H1 (cell line): ENCODE measurements around the gene GRIK4. TPM values are rescaled to one million over a fixed set of nuclear protein-coding genes. Genes with fewer than 3 reads are reported as not detected.

Experiments
- CTCF ChIA-PET: fragments of 300-600 bp; sonication (Branson Sonifier 250); formaldehyde crosslinking; loops from one replicate; lab custom pipeline; 2021; ENCODE audit not compliant: partially characterized antibody; lab: Charles Lee
- POLR2A ChIA-PET: fragments of 300-600 bp; sonication (Branson Sonifier 250); formaldehyde crosslinking; loops from one replicate; lab custom pipeline; 2021; ENCODE audit warnings: inconsistent platforms; ENCODE audit not compliant: partially characterized antibody; lab: Charles Lee
- DNase-seq, 2 experiments: peaks; one replicate each; pipeline versions ENCODE4 v3.0.0 to v3.0.0-alpha.2; 2010 to 2022; ENCODE audit warnings: low spot score in 2 of 2, low read depth in 1 of 2, mixed read lengths in 1 of 2
- FAIRE-seq: peaks from 2 replicates; lab custom pipeline; 2011; peaks lifted over from hg19 to GRCh38; lab: Jason Lieb, UNC
- H2AFZ ChIP-seq: 2 replicates; pipeline ENCODE4 v1.8.1; 2012; ENCODE audit warnings: low read length, inconsistent platforms
- H2AK5ac ChIP-seq: 2 replicates; pipeline ENCODE4 v1.6.1; 2013; ENCODE audit warnings: low read depth, low read length
- H2BK120ac ChIP-seq: replicated peaks from 2 replicates; pipeline ENCODE3; 2013; ENCODE audit warnings: low read depth, low read length, inconsistent platforms
- H2BK12ac ChIP-seq: 2 replicates; pipeline ENCODE4 v1.6.1; 2013; ENCODE audit warnings: low read depth, low read length
- H2BK15ac ChIP-seq: 2 replicates; pipeline ENCODE4 v1.6.1; 2013; ENCODE audit warnings: low read length
- H2BK20ac ChIP-seq: 2 replicates; pipeline ENCODE4 v1.6.1; 2013; ENCODE audit warnings: low read length
- H2BK5ac ChIP-seq: 2 replicates; pipeline ENCODE4 v1.6.1; 2013; ENCODE audit warnings: low read depth, low read length
- H3K14ac ChIP-seq: 2 replicates; pipeline ENCODE4 v1.6.1; 2013; ENCODE audit warnings: inconsistent platforms; ENCODE audit not compliant: insufficient read length
- H3K18ac ChIP-seq: 2 replicates; pipeline ENCODE4 v1.6.1; 2013; ENCODE audit warnings: low read length; ENCODE audit errors: extremely low read depth
- H3K23ac ChIP-seq: 2 replicates; pipeline ENCODE4 v1.6.1; 2013; ENCODE audit warnings: inconsistent platforms; ENCODE audit not compliant: insufficient read length
- H3K23me2 ChIP-seq: 2 replicates; pipeline ENCODE4 v1.6.1; 2013; ENCODE audit warnings: low read depth, low read length
- H3K27ac ChIP-seq: 2 replicates; pipeline ENCODE4 v1.6.1; 2011; ENCODE audit warnings: low read depth, low read length, inconsistent platforms
- H3K27me3 ChIP-seq, 4 experiments: replicated peaks in 1 of 4; 1 replicate in 1 of 4; 2 replicates in 3 of 4; pipeline versions ENCODE4 v1.6.1 to v1.8.1; 2011 to 2013; ENCODE audit warnings: low read length in 3 of 4, mild to moderate bottlenecking in 3 of 4, inconsistent platforms in 2 of 4, mixed read lengths in 2 of 4, moderate library complexity in 1 of 4; ENCODE audit not compliant: control insufficient read depth in 3 of 4, insufficient read depth in 3 of 4; ENCODE audit errors: extremely low read depth in 1 of 4
- H3K36me3 ChIP-seq, 4 experiments: 2 replicates each; pipeline versions ENCODE4 v1.6.1 to v1.8.1; 2011 to 2013; ENCODE audit warnings: mild to moderate bottlenecking in 4 of 4, low read length in 3 of 4, moderate library complexity in 2 of 4, control low read depth in 1 of 4, inconsistent platforms in 1 of 4; ENCODE audit not compliant: insufficient read depth in 4 of 4, control insufficient read depth in 2 of 4
- H3K4ac ChIP-seq: replicated peaks from 2 replicates; pipeline ENCODE3; 2013; ENCODE audit warnings: low read length, low read depth, mixed read lengths, inconsistent platforms; ENCODE audit not compliant: insufficient read length
- H3K4me1 ChIP-seq, 4 experiments: replicated peaks in 1 of 4; 1 replicate in 1 of 4; 2 replicates in 3 of 4; pipeline versions ENCODE4 v1.6.1 to v1.8.1; 2011 to 2013; ENCODE audit warnings: low read length in 3 of 4, inconsistent platforms in 2 of 4, mixed read lengths in 1 of 4; ENCODE audit not compliant: insufficient read depth in 4 of 4, control insufficient read depth in 3 of 4
- H3K4me2 ChIP-seq, 2 experiments: 2 replicates each; pipeline versions ENCODE4 v1.6.1 to v1.8.1; 2011 to 2013; ENCODE audit warnings: low read depth in 2 of 2, low read length in 2 of 2, control low read depth in 1 of 2, inconsistent platforms in 1 of 2, mild to moderate bottlenecking in 1 of 2; ENCODE audit not compliant: insufficient read depth in 1 of 2
- H3K4me3 ChIP-seq, 4 experiments: fragments of 200-600, 300-600 bp in 1 of 4; sonication (generic), shearing (Covaris generic), sonication (Bioruptor Twin) in 1 of 4; 2 replicates each; pipeline versions ENCODE4 v1.5.1 to v1.8.1; 2011 to 2016; ENCODE audit warnings: low read length in 4 of 4, low read depth in 3 of 4, control low read depth in 2 of 4, inconsistent platforms in 2 of 4, mild to moderate bottlenecking in 2 of 4, mixed read lengths in 1 of 4, moderate library complexity in 1 of 4; ENCODE audit not compliant: insufficient read depth in 2 of 4; ENCODE audit errors: extremely low read depth in 1 of 4
- H3K56ac ChIP-seq: replicated peaks from 2 replicates; pipeline ENCODE3; 2013; ENCODE audit warnings: low read depth, mild to moderate bottlenecking, mixed read lengths, low read length, inconsistent platforms; ENCODE audit not compliant: insufficient read length
- H3K79me1 ChIP-seq: 2 replicates; pipeline ENCODE4 v1.6.1; 2013; ENCODE audit warnings: low read depth, low read length, control low read depth
- H3K79me2 ChIP-seq, 2 experiments: 2 replicates each; pipeline versions ENCODE4 v1.6.1 to v1.8.1; 2012 to 2013; ENCODE audit warnings: low read length in 2 of 2, mild to moderate bottlenecking in 2 of 2, inconsistent platforms in 1 of 2; ENCODE audit not compliant: insufficient read depth in 2 of 2, control insufficient read depth in 1 of 2
- H3K9ac ChIP-seq, 4 experiments: replicated peaks in 1 of 4; 1 replicate in 1 of 4; 2 replicates in 3 of 4; pipeline versions ENCODE4 v1.6.1 to v1.8.1; 2011 to 2013; ENCODE audit warnings: low read depth in 3 of 4, low read length in 3 of 4, control low read depth in 2 of 4, mild to moderate bottlenecking in 2 of 4, moderate library complexity in 2 of 4, inconsistent platforms in 1 of 4; ENCODE audit errors: extremely low read depth in 1 of 4
- H3K9me3 ChIP-seq, 2 experiments: 2 replicates each; pipeline versions ENCODE4 v1.6.1 to v1.8.1; 2012 to 2013; ENCODE audit warnings: mild to moderate bottlenecking in 2 of 2, moderate library complexity in 2 of 2, control low read depth in 1 of 2, inconsistent platforms in 1 of 2, low read depth in 1 of 2, low read length in 1 of 2, mixed read lengths in 1 of 2; ENCODE audit not compliant: insufficient read depth in 2 of 2
- H4K20me1 ChIP-seq, 2 experiments: replicated peaks in 1 of 2; 2 replicates each; pipeline versions ENCODE3 to v1.8.1; 2011 to 2013; ENCODE audit warnings: inconsistent platforms in 2 of 2, low read length in 2 of 2, mild to moderate bottlenecking in 1 of 2; ENCODE audit not compliant: insufficient read depth in 2 of 2, control insufficient read depth in 1 of 2
- H4K5ac ChIP-seq: 2 replicates; pipeline ENCODE4 v1.6.1; 2013; ENCODE audit warnings: low read length, low read depth, mixed read lengths, inconsistent platforms; ENCODE audit not compliant: insufficient read length
- H4K8ac ChIP-seq: 2 replicates; pipeline ENCODE4 v1.8.0; 2013; ENCODE audit warnings: mild to moderate bottlenecking, moderate library complexity, low read length, inconsistent platforms; ENCODE audit not compliant: insufficient read depth; ENCODE audit errors: extremely low read depth
- H4K91ac ChIP-seq: replicated peaks from 2 replicates; pipeline ENCODE3; 2013; ENCODE audit warnings: low read length, mixed read lengths, inconsistent platforms; ENCODE audit not compliant: insufficient read length
- BRCA1 ChIP-seq: IDR thresholded peaks from 2 replicates; pipeline ENCODE4 v1.6.1; 2012; ENCODE audit warnings: low read depth, low read length, improper control_type of control experiment
- CHD2 ChIP-seq: IDR thresholded peaks from 2 replicates; pipeline ENCODE4 v1.6.1; 2012; ENCODE audit warnings: low read length, improper control_type of control experiment
- CREB1 ChIP-seq: IDR thresholded peaks from 2 replicates; pipeline ENCODE4 v1.6.1; 2012; ENCODE audit warnings: inconsistent platforms
- EP300 ChIP-seq, 2 experiments: IDR thresholded peaks; 1 replicate in 1 of 2; 2 replicates in 1 of 2; pipeline ENCODE4 v1.6.1; 2011 to 2012; ENCODE audit warnings: low read depth in 2 of 2, low read length in 2 of 2, mild to moderate bottlenecking in 2 of 2, borderline replicate concordance in 1 of 2, inconsistent platforms in 1 of 2, moderate library complexity in 1 of 2
- KDM4A ChIP-seq: IDR thresholded peaks from one replicate; pipeline ENCODE4 v1.7.1; 2012; ENCODE audit warnings: low read depth, mild to moderate bottlenecking, moderate library complexity, low read length, inconsistent platforms; ENCODE audit not compliant: severe bottlenecking
- RFX5 ChIP-seq: IDR thresholded peaks from 2 replicates; pipeline ENCODE4 v1.6.1; 2011; ENCODE audit warnings: low read depth, low read length, improper control_type of control experiment, borderline replicate concordance
- SUZ12 ChIP-seq: fragments of 200-600 bp; sonication (generic); IDR thresholded peaks from 2 replicates; pipeline ENCODE4 v1.6.1; 2012; ENCODE audit warnings: mild to moderate bottlenecking, inconsistent platforms, low read length, moderate library complexity, mixed read lengths
- WGBS, 2 experiments: shearing (Covaris generic) in 1 of 2; methylation state at CpG; one replicate each; pipeline versions ENCODE4 v1.1.6 to v1.1.7; 2013 to 2015; ENCODE audit warnings: low lambda C conversion rate in 2 of 2, mixed read lengths in 2 of 2, inconsistent platforms in 1 of 2, low coverage in 1 of 2, missing lambda C conversion rate in 1 of 2; ENCODE audit not compliant: insufficient replicate concordance in 2 of 2, insufficient coverage in 1 of 2, insufficient read length in 1 of 2; ENCODE audit errors: extremely low coverage in 1 of 2, missing lambda C conversion rate in 1 of 2; 5-methylcytosine and 5-hydroxymethylcytosine counted together
- polyA plus RNA-seq, 7 experiments: library from polyadenylated mRNA; depleted of rRNA in 3 of 7; stranded (reverse) in 5 of 7; unstranded in 2 of 7; fragments of >200 nt in 5 of 7; fragments of 200-250 nt in 2 of 7; gene quantifications; 1 replicate in 5 of 7; 2 replicates in 1 of 7; 4 replicates in 1 of 7; pipeline versions ENCODE4 v1.2.1 to v1.2.3, GENCODE V29; 2011 to 2013; ENCODE audit warnings: missing spikeins in 2 of 7, mixed read lengths in 2 of 7
- total RNA-seq: library from RNA; stranded (reverse); fragmentation: NEBNext Ultra II Directional; extraction: Animal tissue kit (Norgen Biotek cat#: 25700); gene quantifications from 2 replicates; pipeline ENCODE4 v1.2.1, GENCODE V29; 2021
- TF ChIP-seq, protein P1 (sequence below): IDR thresholded peaks from 2 replicates; pipeline ENCODE4 v1.6.1; 2011; ENCODE audit warnings: low read depth, mild to moderate bottlenecking, low read length; ENCODE audit not compliant: insufficient read depth

GRIK4 gene
- total and polyA plus RNA-seq, 2 of the 8 experiments (the other 6 are each of a cell fraction or from before 2014, with no cell fraction given), result 1.2 to 2.9 TPM

DNA sequence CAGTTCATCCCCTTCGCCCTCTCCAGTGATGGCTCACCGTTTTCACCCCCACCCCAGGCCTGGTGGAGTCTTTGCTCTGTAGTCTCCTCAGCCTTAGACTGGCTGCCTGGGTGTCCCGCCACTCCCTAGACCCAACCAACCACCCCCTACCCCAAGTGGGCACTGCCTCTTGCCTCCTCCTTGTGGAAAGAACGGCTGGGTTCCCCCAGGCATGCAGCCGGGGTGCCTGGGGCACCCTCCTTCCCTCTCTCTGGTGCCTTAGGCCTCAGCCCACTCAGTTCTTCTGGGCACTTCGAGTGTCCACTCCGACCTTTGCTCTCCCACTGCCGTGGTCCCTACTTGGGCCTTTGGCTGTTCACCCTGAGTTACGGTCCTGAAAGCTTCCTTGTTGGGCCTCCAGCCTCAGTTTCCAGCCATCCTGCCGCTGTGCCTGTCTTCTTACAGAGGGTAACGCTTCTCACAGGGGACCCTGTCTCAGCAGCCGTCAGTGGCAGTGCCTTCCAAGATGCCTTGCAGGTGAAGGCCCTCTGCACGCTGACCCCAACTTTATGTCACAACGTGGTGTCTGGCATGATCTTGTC is 3.1 kb downstream of the GRIK4 start:
- ChIA-PET POLR2A (no interaction called here), CTCF (interaction anchor here (0.7 to 2.9 kb wide), 4 partner anchors 11 to 437 kb away, joined by 3 to 8 read pairs (median 3); no protein-coding TSS in a partner anchor)
- Histone ChIP-seq H3K27ac (no peak overlapping the region), H2AFZ (no peak overlapping the region), H3K4me1 (peaks cover 0 to 20% (median 9%) of the 10 kb centered on the region in 4 experiments; a peak in 5 of 7 replicates), H3K79me2 (no peaks in the 10 kb centered on the region), H3K23ac (no peak overlapping the region), H3K79me1 (no peaks in the 10 kb centered on the region), H3K9ac (no peak overlapping the region), H3K9me3 (no peaks in the 10 kb centered on the region), H3K14ac (no peak overlapping the region), H2BK5ac (no peak overlapping the region), H3K4me2 (no peak overlapping the region), H2BK15ac (no peak overlapping the region), H3K56ac (no peak overlapping the region), H3K18ac (no peak overlapping the region), H3K4me3 (no peak overlapping the region), H2AK5ac (0 out of 2 replicates have a peak overlapping the region, but pooled peaks have one; percentile 16), H3K23me2 (peaks cover 5% of the 10 kb centered on the region; the same call in 1 of the 2 replicates), H3K27me3 (peaks cover 0 to 22% (median 12%) of the 10 kb centered on the region in 4 experiments; a peak in 5 of 7 replicates), H2BK12ac (no peak overlapping the region), H2BK120ac (no peak overlapping the region), H4K20me1 (peaks cover 0 to 4% of the 10 kb centered on the region in 2 experiments), H4K91ac (peak overlapping the region; percentile 39), H4K8ac (no peak overlapping the region), H2BK20ac (0 out of 2 replicates have a peak overlapping the region, but pooled peaks have one; percentile 32), H4K5ac (no peak overlapping the region), H3K4ac (no peak overlapping the region), H3K36me3 (no peaks in the 10 kb centered on the region)
- TF ChIP-seq SUZ12 (no peak), EP300 (IDR thresholded peaks at IDR 0.05; ENCODE audit: borderline replicate concordance in 1 of 2, low read depth in 2 of 2, low read length in 2 of 2) (no peak), CHD2 (no peak), RFX5 (no peak), BRCA1 (no peak), KDM4A (no peak), CREB1 (no peak)
- TF ChIP-seq, protein P1, sequence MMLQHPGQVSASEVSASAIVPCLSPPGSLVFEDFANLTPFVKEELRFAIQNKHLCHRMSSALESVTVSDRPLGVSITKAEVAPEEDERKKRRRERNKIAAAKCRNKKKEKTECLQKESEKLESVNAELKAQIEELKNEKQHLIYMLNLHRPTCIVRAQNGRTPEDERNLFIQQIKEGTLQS, result no peak
- FAIRE-seq (no peak), DNase-seq (no peak)
- WGBS, 2 experiments, result 88% methylated on average over 14 of the region's 14 CpGs; no CpG with 5 or more reads in 1 of the 2 experiments
